CD4-positive, alpha-beta T cell treated with Interferon gamma for 1 hour (primary cell): ENCODE measurements around the gene CTIF.

ENCODE experiments used
- DNase-seq: peaks from one replicate; pipeline ENCODE4 v3.0.0-alpha.2; 2020

The CTIF gene

GRCh38 chr18:48879008-48879431, 340.2 kb downstream of the CTIF start:
- no peak for DNase-seq

GRCh38 chr18:48880931-48881330, 342.1 kb downstream of the CTIF start:
- DNase-seq: no peak

- DNase-seq: no peak
Observed at GRCh38 chr18:48882379-48882778, 343.5 kb downstream of the CTIF start.

GRCh38 chr18:48884306-48884705, 345.5 kb downstream of the CTIF start:
- no peak for DNase-seq

- DNase-seq: no peak
Observed at GRCh38 chr18:48884771-48885170, 345.9 kb downstream of the CTIF start.

- no peak for DNase-seq
Observed at GRCh38 chr18:48885266-48885923, 346.6 kb downstream of the CTIF start.

- DNase-seq: no peak
Observed at GRCh38 chr18:48885924-48886400, 347.1 kb downstream of the CTIF start.

GRCh38 chr18:48886520-48887293, 347.9 kb downstream of the CTIF start:
- DNase-seq: no peak

GRCh38 chr18:48887294-48887904, 348.6 kb downstream of the CTIF start:
- DNase-seq: no peak

GRCh38 chr18:48887905-48888772, 349.3 kb downstream of the CTIF start:
- DNase-seq: no peak

- no peak for DNase-seq
Observed at GRCh38 chr18:48888773-48889080, 349.9 kb downstream of the CTIF start.

- DNase-seq: no peak
Observed at GRCh38 chr18:48889115-48889941, 350.5 kb downstream of the CTIF start.

GRCh38 chr18:48889981-48890762, 351.3 kb downstream of the CTIF start:
- DNase-seq: no peak

GRCh38 chr18:48891721-48892120, 352.9 kb downstream of the CTIF start:
- no peak for DNase-seq

- DNase-seq: no peak
Observed at GRCh38 chr18:48892146-48892855, 353.5 kb downstream of the CTIF start.

GRCh38 chr18:48893061-48893607, 354.3 kb downstream of the CTIF start:
- no peak for DNase-seq

- no peak for DNase-seq
Observed at GRCh38 chr18:48893608-48894600, 355.1 kb downstream of the CTIF start.

- DNase-seq: no peak
Observed at GRCh38 chr18:48894799-48895346, 356.0 kb downstream of the CTIF start.
